WI38 (cell line): ENCODE data around the gene MOCOS.

Source experiments
- H3K4me3 ChIP-seq: 2 replicates; pipeline ENCODE4 v1.5.1; 2011; ENCODE audit warnings: low read depth, mild to moderate bottlenecking, control low read depth, low read length
- CTCF ChIP-seq: IDR thresholded peaks from 2 replicates; pipeline ENCODE4 v1.5.1; 2012; ENCODE audit warnings: low read depth, mild to moderate bottlenecking, control low read depth, low read length

Gene MOCOS

GRCh38 chr18:36187193-36187825 lies at the start of gene MOCOS:
TSS of gene MOCOS (plus strand) at chr18:36187497. CDS start at chr18:36187540, 43 bp downstream.
- no peak for TF ChIP-seq CTCF
- peak within 1 kb of the TSS; percentile 65 for H3K4me3 ChIP-seq

GRCh38 chr18:36139245-36139644 lies 48.1 kb upstream of the MOCOS start:
- no peak for TF ChIP-seq CTCF
- no peak overlapping the region for H3K4me3 ChIP-seq

- no peak overlapping the region for H3K4me3 ChIP-seq
- no peak for TF ChIP-seq CTCF
Measured at GRCh38 chr18:36141576-36141975, 45.7 kb upstream of the MOCOS start.

- H3K4me3 ChIP-seq = no peak overlapping the region
- no peak for TF ChIP-seq CTCF
Measured at GRCh38 chr18:36142751-36143150, 44.5 kb upstream of the MOCOS start.

GRCh38 chr18:36143391-36143790 lies 43.9 kb upstream of the MOCOS start:
- no peak overlapping the region for H3K4me3 ChIP-seq
- no peak for TF ChIP-seq CTCF

- no peak overlapping the region for H3K4me3 ChIP-seq
- TF ChIP-seq CTCF = no peak
Measured at GRCh38 chr18:36149514-36150289, 37.6 kb upstream of the MOCOS start.

- H3K4me3 ChIP-seq = no peak overlapping the region
- TF ChIP-seq CTCF = no peak
Measured at GRCh38 chr18:36152781-36153180, 34.5 kb upstream of the MOCOS start.
